K562 (cell line): ENCODE measurements around the gene CHPF. TPM values are rescaled to one million over a fixed set of nuclear protein-coding genes. Genes with fewer than 3 reads are reported as not detected.

Experiments
- ARID1B ChIP-seq: fragments of 450-650 bp; IDR thresholded peaks from 2 replicates; pipeline ENCODE4 v1.6.1; 2016; ENCODE audit warnings: antibody characterized with exemption, mild to moderate bottlenecking, inconsistent platforms
- CBFA2T3 ChIP-seq: fragments of 450-650 bp; IDR thresholded peaks from 2 replicates; pipeline ENCODE4 v1.6.1; 2017
- GABPA ChIP-seq: fragments of 200-800 bp; sonication (Bioruptor generic); conservative IDR thresholded peaks from 2 replicates; pipeline ENCODE4 v1.6.1; 2016; ENCODE audit warnings: low read depth, missing genetic modification characterization, missing compliant biosample characterization
- HDAC2 ChIP-seq: fragments of 450-650 bp; IDR thresholded peaks from 2 replicates; pipeline ENCODE4 v1.6.1; 2016; ENCODE audit warnings: mild to moderate bottlenecking
- LCOR ChIP-seq: sonication (generic); formaldehyde crosslinking; IDR thresholded peaks from 2 replicates; pipeline ENCODE4 v1.8.0; 2022; ENCODE audit warnings: mild to moderate bottlenecking, missing genetic modification reagents
- MTA2 ChIP-seq: fragments of 450-650 bp; IDR thresholded peaks from 2 replicates; pipeline ENCODE4 v1.6.1; 2016; ENCODE audit warnings: low read depth
- MYNN ChIP-seq, 2 experiments: sonication (generic); formaldehyde crosslinking in 1 of 2; IDR thresholded peaks; 2 replicates each; pipeline versions ENCODE4 v1.5.0 to v1.6.1; 2016 to 2020; ENCODE audit warnings: antibody characterized with exemption in 1 of 2, missing genetic modification reagents in 1 of 2
- OTX1 ChIP-seq: fragments of 450-650 bp; formaldehyde crosslinking; IDR thresholded peaks from 2 replicates; pipeline ENCODE4 v1.4.0; 2022; ENCODE audit warnings: mild to moderate bottlenecking
- PRPF4 ChIP-seq: fragments of 200-400 bp; formaldehyde crosslinking; IDR thresholded peaks from one replicate; pipeline ENCODE4 v1.6.1; 2017; ENCODE audit warnings: low read length, low read depth, mild to moderate bottlenecking; ENCODE audit not compliant: insufficient read depth, poor library complexity, severe bottlenecking
- RBM39 ChIP-seq: fragments of 200-400 bp; formaldehyde crosslinking; optimal IDR thresholded peaks from 2 replicates; pipeline ENCODE3; 2018; ENCODE audit warnings: low read depth, low read length
- TEAD4 ChIP-seq, 2 experiments: sonication (generic) in 1 of 2; formaldehyde crosslinking in 1 of 2; IDR thresholded peaks; 2 replicates each; pipeline versions ENCODE4 v1.6.1 to v1.8.0; 2012 to 2022; ENCODE audit warnings: borderline replicate concordance in 1 of 2, inconsistent platforms in 1 of 2, low read length in 1 of 2, mild to moderate bottlenecking in 1 of 2, missing genetic modification reagents in 1 of 2
- polyA plus RNA-seq, 8 experiments: library from polyadenylated mRNA; depleted of rRNA in 4 of 8; stranded (reverse) in 5 of 8; unstranded in 3 of 8; fragments of >200 nt; fragmentation: Nextera tagmentation in 2 of 8; fragmentation: Illumina TruSeq in 1 of 8; extraction: Ambion mirVana in 2 of 8; extraction: Trizol in 1 of 8; gene quantifications; 2 replicates each; pipeline versions ENCODE4 v1.2.1 to v1.2.3, GENCODE V29; 2011 to 2014; ENCODE audit warnings: inconsistent platforms in 1 of 8, missing spikeins in 1 of 8
- total RNA-seq, 7 experiments: library from RNA; depleted of rRNA in 6 of 7; stranded (reverse); fragments of >200 nt in 6 of 7; fragmentation: Illumina TruSeq in 2 of 7; extraction: Trizol in 2 of 7; gene quantifications; 2 replicates each; pipeline versions ENCODE4 v1.2.1 to v1.2.3, GENCODE V29; 2011 to 2021; ENCODE audit warnings: low replicate concordance in 1 of 7
- TF ChIP-seq, protein P1 (sequence below): fragments of 450-650 bp; conservative IDR thresholded peaks from 2 replicates; pipeline ENCODE4 v1.6.1; 2016; ENCODE audit warnings: missing genetic modification characterization, low read depth, mild to moderate bottlenecking, missing compliant biosample characterization, moderate library complexity
- TF ChIP-seq, protein P2 (sequence below): sonication (generic); formaldehyde crosslinking; IDR thresholded peaks from 2 replicates; pipeline ENCODE4 v1.8.0; 2022; ENCODE audit warnings: mild to moderate bottlenecking, low read depth, missing genetic modification reagents
- TF ChIP-seq, protein P3 (sequence below): fragments of 450-650 bp; formaldehyde crosslinking; IDR thresholded peaks from 2 replicates; pipeline ENCODE4 v1.4.0; 2022; ENCODE audit warnings: missing genetic modification characterization

CHPF gene
- total and polyA plus RNA-seq, 9 of the 15 experiments (the other 6 are each of a cell fraction or from before 2014, with no cell fraction given), result 0.15 to 57.2 (median 7.9) TPM

DNA sequence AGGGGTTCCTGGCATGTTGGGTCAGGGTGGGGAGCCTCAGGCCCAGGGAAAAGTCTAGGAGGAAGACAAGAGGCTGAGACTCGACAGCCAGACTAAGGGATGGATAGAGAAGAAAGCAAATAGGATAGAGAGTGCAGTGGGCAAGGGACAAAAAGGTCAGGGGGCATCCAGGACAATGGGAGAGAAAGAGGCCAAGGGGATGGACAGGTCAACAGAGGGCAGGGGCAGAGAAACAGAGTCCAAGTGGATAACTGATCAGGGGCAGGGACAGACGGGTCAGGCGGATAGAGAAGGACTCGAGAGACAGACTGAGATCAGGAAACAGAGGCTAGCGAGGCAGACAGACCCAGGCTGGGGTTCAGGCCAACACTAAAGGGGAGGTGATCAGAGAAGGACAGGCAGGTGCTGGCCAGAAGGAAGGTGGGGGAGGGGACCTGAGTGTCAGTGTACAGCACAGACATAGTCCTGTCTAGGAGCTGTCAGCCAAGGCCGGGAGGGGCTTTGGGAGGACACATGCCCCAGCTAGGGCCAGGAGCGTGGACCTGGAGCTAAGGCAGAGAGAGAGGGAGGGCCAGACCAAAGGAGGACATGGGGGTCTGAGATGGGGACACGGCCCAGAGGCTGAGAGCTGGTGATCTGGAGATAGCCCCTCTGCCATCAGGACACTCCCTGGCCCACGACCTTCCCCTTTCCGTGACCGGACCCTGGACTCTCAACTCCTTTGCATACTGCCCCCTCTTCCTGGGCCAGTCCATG lies 17.1 kb downstream of the CHPF start (continued):
- TF ChIP-seq MYNN (IDR thresholded peaks at IDR 0.05), result no peak
- TF ChIP-seq MYNN (CRISPR knock-in tag; IDR thresholded peaks at IDR 0.05), result no peak
- no peak for TF ChIP-seq HDAC2
- TF ChIP-seq LCOR, result no peak
- TF ChIP-seq MTA2, result no peak
- no peak for TF ChIP-seq GABPA (tag)
- no peak for TF ChIP-seq PRPF4
- 0 out of 2 replicates have a peak, but pooled peaks have one; percentile 9 for TF ChIP-seq OTX1 (CRISPR knock-in tag)
- no peak for TF ChIP-seq ARID1B
- TF ChIP-seq, protein P1, sequence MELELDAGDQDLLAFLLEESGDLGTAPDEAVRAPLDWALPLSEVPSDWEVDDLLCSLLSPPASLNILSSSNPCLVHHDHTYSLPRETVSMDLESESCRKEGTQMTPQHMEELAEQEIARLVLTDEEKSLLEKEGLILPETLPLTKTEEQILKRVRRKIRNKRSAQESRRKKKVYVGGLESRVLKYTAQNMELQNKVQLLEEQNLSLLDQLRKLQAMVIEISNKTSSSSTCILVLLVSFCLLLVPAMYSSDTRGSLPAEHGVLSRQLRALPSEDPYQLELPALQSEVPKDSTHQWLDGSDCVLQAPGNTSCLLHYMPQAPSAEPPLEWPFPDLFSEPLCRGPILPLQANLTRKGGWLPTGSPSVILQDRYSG (tag), result no peak
- no peak for TF ChIP-seq TEAD4 (IDR thresholded peaks at IDR 0.05; ENCODE audit: low read length)
- TF ChIP-seq TEAD4 (CRISPR knock-in tag; IDR thresholded peaks at IDR 0.05; ENCODE audit: borderline replicate concordance), result no peak
- TF ChIP-seq, protein P2, sequence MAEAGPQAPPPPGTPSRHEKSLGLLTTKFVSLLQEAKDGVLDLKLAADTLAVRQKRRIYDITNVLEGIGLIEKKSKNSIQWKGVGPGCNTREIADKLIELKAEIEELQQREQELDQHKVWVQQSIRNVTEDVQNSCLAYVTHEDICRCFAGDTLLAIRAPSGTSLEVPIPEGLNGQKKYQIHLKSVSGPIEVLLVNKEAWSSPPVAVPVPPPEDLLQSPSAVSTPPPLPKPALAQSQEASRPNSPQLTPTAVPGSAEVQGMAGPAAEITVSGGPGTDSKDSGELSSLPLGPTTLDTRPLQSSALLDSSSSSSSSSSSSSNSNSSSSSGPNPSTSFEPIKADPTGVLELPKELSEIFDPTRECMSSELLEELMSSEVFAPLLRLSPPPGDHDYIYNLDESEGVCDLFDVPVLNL (CRISPR knock-in tag), result no peak
- no peak for TF ChIP-seq RBM39
- TF ChIP-seq, protein P3, sequence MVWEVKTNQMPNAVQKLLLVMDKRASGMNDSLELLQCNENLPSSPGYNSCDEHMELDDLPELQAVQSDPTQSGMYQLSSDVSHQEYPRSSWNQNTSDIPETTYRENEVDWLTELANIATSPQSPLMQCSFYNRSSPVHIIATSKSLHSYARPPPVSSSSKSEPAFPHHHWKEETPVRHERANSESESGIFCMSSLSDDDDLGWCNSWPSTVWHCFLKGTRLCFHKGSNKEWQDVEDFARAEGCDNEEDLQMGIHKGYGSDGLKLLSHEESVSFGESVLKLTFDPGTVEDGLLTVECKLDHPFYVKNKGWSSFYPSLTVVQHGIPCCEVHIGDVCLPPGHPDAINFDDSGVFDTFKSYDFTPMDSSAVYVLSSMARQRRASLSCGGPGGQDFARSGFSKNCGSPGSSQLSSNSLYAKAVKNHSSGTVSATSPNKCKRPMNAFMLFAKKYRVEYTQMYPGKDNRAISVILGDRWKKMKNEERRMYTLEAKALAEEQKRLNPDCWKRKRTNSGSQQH (CRISPR knock-in tag), result 0 out of 2 replicates have a peak, but pooled peaks have one; percentile 8
- TF ChIP-seq CBFA2T3, result peak; percentile 24; the same call in 1 of the 2 replicates
